COR-L47 (cell line): ENCODE data around the gene EDNRA.

Experiments
- DNase-seq: peaks from one replicate; lab custom pipeline; 2025; lab: John Stamatoyannopoulos, UW

The EDNRA gene

GRCh38 chr4:147542229-147542990, 61.5 kb downstream of the EDNRA start:
- DNase-seq, result no peak

- DNase-seq, result no peak
These were observed 62.1 kb downstream of the EDNRA start for GRCh38 chr4:147543034-147543433.

GRCh38 chr4:147546349-147546748, 65.5 kb downstream of the EDNRA start:
- DNase-seq, result no peak

GRCh38 chr4:147547314-147548056, 66.6 kb downstream of the EDNRA start:
- DNase-seq, result no peak

- DNase-seq, result no peak
These were observed 67.4 kb downstream of the EDNRA start for GRCh38 chr4:147548256-147548655.

- no peak for DNase-seq
These were observed 69.8 kb downstream of the EDNRA start for GRCh38 chr4:147550626-147551246.

GRCh38 chr4:147560625-147561024, 79.7 kb downstream of the EDNRA start:
- DNase-seq, result no peak

- DNase-seq, result no peak
These were observed 85.9 kb downstream of the EDNRA start for GRCh38 chr4:147566762-147567161.

GRCh38 chr4:147567276-147567675, 86.4 kb downstream of the EDNRA start:
- DNase-seq, result no peak

- no peak for DNase-seq
These were observed 89.7 kb downstream of the EDNRA start for GRCh38 chr4:147570616-147571015.

- DNase-seq, result no peak
These were observed 90.3 kb downstream of the EDNRA start for GRCh38 chr4:147571036-147571770.

- DNase-seq, result no peak
These were observed 95.2 kb downstream of the EDNRA start for GRCh38 chr4:147576084-147576483.

- DNase-seq, result no peak
These were observed 97.2 kb downstream of the EDNRA start for GRCh38 chr4:147578051-147578476.

- no peak for DNase-seq
These were observed 97.7 kb downstream of the EDNRA start for GRCh38 chr4:147578593-147578992.

- DNase-seq, result no peak
These were observed 99.5 kb downstream of the EDNRA start for GRCh38 chr4:147580396-147580795.

GRCh38 chr4:147581606-147582350, 100.9 kb downstream of the EDNRA start:
- DNase-seq, result no peak

- DNase-seq, result no peak
These were observed 101.6 kb downstream of the EDNRA start for GRCh38 chr4:147582386-147583060.

GRCh38 chr4:147583876-147584275, 103.0 kb downstream of the EDNRA start:
- DNase-seq, result no peak

- DNase-seq, result no peak
These were observed 105.1 kb downstream of the EDNRA start for GRCh38 chr4:147586032-147586431.

- DNase-seq, result no peak
These were observed 105.7 kb downstream of the EDNRA start for GRCh38 chr4:147586637-147587036.

- DNase-seq, result no peak
These were observed 106.1 kb downstream of the EDNRA start for GRCh38 chr4:147587041-147587440.
